ENCODE data around the gene SCN2B.

SCN2B gene, protein sequence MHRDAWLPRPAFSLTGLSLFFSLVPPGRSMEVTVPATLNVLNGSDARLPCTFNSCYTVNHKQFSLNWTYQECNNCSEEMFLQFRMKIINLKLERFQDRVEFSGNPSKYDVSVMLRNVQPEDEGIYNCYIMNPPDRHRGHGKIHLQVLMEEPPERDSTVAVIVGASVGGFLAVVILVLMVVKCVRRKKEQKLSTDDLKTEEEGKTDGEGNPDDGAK

DNA sequence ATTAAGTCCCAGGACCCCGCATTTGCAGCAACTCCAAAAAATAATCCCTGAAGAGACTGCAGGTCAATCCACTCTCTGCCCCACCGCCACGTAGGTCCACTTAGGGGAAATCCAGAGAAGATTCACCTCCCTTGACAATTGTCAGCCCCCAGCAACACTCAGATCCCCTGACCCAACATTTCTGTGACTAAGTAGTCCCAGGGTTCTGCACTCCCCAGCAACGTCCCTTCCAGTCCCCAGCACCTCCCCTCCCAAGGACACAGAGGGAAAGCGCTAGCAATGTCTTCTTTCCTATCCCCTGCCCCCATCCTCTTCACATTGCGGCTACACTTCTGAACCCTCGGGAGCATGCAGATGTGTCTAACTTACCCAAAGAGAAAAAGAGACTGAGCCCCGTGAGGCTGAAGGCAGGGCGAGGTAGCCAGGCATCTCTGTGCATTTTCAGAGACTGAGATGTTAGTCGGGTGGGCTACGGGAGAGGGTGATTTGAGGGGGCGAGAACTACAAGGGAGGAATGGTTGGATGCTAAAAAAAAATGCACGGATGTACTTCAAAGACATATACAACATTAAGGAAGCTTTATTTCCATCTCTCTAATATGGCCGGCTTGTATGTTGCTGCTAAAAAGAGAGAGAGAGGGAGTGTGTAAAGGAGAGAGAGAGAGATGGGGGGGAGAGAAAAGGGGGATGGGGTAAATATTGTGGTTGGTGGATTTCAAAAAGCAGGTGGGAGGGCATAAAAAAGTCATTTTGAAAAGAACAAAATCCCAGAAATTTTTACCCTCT, at the start of gene SCN2B:
Gene SCN2B, minus strand, starts transcription at position 647 of the 785 bp plus-strand sequence. Its CDS starts 208 bp downstream, at position 439.
- DNase-seq, result no peak

DNA sequence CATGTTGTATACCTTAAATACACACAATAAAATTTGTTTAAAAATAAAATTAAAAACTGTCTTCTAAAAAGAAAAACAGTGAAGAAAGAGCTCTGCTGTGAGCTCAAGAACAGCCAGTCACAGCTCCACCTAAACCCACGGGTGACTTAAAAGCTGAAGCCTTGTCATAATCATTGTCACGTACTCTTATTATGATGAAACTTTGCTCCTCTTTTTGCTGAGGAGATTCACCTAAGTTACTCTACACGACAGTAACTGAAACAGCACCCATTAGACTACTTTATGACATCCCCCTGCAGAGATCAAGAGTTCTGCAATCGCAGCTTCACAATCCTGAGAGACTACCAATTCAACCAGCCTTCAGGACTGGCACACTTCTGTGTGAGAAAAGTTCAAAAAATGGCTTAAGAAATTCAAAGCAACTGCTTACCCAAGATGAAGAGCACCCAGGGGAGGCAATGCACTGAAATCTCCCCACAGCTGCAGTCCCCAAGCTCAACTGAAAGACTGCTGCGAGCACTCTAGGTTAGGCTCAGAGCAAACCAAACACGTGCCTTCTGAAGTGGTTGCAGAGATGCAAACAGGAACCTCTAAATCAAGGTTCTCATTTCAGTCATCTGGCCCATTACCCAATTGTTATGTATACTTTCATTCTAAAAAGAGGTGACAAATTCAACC, 48.2 kb upstream of the SCN2B start, which contains the start of gene JAML:
Gene JAML, minus strand, starts transcription at position 501 of the 678 bp plus-strand sequence. CDS start 10,145 bp downstream, outside the sequence.
- DNase-seq, result no peak

DNA sequence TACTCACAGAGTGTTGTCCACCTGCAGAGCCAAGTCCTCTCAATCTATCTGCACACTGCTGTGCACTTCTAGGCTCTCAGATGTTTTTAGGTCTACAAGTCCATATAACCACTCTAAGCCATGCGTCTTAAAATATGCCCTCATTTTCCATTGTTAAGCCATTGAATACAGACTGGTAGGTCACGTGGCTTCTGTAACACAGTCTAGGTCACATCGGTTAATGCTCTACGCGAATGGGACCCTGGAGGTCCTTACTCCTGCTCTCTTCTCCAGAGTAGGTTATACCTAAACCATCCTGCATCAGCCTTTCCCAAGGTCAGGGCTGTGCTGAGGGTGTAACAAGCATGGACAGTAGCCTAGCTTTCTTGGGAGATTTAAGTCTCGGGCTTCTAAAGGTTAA, 47.6 kb upstream of the SCN2B start:
- no peak for DNase-seq

DNA sequence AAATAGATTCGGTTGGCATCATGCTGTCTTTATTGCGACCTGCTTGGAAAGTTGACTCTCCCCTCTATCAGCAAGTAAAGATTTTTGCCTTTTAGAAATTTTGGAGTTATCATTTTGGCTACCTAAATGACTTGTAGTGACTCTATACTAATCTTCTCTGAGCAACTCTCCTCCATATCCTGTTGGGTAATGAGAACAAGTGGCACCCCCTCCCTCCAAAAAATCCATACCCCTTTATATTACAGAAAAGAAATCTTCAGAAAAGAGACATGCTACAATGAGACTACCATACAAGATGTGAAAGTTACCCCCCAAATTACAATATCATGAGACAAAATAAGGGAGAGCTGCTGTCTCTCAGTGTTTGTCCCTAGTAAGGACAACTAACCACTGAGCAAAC, 47.1 kb upstream of the SCN2B start:
- no peak for DNase-seq

DNA sequence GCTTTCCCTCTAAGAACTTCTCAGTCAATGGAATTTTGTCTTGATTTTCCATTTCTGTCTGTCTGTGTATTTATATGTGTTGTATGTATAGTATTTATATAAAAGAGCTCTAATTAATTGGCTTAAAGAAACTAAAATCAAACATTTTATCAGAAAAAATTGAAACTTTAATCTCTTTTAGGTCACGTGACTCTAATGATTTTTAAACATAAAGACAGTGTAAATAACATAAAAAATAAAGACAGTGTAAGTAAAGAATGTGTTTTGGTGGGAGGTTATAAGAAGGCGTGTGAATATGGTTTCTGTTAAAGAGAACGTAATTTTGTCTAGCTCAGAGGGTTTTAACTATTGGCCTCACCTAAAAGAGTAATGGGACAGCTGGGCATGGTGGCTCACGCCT, 46.0 kb upstream of the SCN2B start:
- no peak for DNase-seq

DNA sequence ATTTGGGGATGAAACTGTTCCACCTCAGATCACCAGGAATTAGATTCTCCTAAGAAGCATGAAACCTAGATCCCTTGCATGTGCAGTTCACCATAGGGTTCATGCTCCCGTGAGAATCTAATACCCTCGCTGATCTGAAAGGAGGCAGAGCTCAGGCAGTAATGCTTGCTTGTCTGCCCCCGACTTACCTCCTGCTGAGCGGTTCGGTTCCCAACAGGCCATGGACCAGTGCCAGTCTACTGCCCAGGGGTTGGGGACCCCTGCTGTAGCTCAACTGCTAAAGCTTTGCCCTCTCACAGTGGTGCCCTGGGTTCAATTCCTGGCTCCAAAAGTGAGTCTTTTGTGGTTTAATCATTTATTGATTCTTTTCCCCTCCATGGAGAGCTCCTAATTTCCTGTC, 45.0 kb upstream of the SCN2B start:
- DNase-seq, result no peak

DNA sequence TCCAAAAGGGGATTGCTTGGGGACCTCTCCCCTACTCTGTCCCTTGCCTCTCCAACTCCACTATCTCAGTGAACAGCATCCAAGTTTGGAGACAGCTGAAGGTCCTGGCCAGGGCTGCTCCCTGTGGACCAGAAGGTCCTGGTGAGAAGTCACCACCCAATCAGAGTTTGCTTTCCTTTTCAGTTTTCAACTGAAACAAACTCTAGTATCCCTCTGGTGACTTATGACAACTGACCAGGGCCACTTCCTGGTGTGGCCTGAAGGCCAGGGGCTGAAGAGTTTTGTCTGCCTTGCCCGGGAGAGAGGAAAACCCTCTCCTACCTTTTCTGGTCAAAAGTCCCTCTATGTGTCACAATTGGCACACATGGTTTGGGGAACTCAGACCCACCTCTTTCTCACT, 43.3 kb upstream of the SCN2B start:
- DNase-seq, result no peak

DNA sequence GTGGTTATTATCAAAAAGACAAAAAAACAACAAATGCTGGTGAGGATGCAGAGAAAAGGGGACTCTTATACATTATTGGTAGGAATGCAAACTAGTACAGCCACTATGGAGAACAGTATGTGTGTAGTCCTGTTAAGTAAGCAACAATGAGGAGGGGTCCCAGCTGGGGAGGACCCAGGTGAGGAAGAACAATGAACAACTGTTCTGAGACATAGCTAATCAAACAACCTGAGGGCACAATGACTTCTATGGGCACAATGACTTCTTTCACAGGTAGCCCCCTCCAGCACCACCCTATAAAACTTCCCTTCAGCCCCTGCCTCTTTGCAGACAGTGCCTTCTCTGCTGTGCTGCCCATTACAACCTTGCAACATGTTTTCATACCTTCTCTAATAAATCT, 42.8 kb upstream of the SCN2B start:
- no peak for DNase-seq

DNA sequence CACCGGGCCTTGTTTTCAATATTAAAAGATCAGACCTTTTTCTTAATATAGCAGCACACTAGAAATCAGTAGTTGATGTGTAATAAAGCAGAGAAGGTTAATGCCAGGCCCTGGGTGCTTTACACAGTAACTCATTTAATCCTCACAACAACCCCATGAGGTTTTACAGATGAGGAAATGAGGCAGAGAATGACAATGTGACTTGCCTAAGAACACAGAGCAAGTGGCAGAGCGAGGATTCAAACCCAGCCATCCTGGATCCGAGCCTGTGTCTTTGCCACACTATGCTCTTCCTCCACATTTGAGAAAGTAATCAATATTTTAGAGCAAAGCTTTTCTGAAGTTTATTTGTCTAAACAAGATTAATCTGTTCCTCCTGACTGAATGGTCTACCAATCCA, 41.1 kb upstream of the SCN2B start:
- DNase-seq, result no peak

DNA sequence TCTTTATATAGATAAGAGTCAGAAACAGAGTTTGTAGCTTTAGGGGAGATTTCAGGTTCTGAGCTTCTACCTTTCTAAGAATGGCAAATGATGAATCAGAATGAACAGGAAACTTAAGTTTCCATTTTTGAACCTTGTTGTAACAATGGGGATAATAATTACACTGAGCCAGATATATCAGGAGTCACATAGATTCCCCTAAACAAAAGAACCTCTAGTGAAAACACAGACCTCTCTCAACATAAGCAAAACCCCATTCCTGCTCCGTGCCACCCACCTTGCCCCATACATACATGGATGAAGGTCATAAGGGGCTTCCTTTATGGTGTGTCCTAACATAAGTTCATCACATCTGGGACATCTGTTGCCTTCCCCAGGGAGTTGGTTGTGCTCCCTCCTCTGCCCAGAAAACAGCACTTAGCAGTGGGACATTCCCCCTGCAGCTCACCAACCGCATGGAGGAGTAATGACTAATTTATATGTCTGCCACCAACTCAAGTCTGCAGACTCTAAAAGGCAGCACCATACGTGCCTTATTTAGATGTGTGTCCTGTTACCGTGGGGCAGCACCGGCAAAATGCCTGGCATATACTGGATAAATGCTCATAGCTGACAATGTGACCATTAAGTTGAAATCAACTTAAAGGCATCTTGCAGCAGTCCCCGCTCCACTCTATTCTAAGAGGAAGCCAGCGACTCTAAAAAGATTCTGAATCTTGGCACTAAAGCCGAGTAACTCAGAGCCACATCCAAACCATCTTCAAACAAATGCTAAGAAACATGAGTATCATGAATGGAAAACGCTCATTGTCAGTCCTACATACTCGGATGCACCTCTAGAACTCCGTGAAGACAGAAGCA, 40.4 kb upstream of the SCN2B start:
- no peak for DNase-seq

DNA sequence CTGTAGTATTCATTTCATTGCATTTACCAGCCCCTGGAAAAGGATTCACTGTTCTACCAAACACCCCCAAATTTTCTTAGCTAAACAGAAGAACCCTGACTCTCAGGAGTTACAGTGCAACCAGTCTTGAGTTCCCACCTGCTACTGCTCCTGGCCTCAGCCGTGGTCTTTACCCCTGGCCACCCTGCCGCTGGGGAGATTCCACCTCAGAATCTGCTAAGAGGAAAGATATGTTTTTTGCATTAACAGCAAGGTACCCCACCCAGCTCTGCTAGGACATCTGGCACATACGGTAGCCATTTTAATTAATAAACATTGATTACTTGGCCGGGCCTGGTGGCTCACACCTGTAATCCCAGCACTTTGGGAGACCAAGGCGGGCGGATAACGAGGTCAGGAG, 39.3 kb upstream of the SCN2B start:
- DNase-seq, result no peak

DNA sequence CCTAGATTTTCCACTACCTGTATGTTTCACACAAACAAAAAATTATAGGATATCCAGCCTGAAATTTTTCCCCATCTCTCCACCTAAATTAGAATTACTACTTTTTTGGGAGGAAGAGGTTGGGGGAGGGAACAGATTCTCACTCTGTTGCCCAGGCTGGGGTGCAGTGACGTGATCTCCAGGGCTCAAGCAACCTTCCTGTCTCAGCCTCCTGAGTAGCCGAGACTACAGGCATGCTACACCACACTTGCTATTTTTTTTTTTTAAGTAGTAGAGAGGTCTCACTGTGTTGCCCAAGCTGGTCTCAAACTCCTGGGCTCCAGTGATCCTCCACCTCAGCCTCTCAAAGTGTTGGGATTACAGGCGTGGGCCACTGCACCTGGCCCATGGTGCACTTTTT, 38.8 kb upstream of the SCN2B start:
- DNase-seq, result no peak

DNA sequence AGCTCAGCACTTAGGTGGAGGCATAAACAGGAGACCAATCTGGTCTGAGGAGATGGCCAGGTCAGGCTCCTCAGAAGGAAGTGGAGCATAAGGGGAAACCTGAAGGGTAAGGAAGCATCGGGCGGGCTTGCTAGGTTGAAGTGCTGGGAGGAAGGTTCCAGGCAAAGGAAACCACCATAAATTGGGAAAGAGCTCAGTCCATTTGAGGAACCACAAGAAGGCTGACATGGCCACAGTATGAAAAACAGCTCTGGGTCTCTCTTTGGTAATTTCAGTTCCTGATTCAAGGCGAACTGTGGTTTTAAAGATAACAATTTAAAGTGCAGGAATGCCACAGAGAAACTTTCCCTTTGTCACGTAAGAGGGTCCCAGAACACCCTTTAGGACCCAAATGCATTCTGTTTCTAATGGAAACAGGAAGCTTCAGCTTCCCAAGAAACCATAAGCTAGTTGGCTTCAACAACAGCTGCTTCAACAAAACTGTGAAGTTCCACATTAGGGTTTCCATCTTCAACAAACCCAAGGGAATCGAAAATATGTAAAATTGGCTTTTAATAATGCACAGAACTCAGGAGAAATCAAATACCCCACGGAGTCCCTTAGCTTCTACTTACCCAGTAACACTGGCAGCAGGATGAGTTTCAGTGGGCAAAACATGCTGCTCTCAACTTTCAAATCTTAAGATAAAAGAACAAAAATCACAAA, 37.9 kb upstream of the SCN2B start:
- no peak for DNase-seq

DNA sequence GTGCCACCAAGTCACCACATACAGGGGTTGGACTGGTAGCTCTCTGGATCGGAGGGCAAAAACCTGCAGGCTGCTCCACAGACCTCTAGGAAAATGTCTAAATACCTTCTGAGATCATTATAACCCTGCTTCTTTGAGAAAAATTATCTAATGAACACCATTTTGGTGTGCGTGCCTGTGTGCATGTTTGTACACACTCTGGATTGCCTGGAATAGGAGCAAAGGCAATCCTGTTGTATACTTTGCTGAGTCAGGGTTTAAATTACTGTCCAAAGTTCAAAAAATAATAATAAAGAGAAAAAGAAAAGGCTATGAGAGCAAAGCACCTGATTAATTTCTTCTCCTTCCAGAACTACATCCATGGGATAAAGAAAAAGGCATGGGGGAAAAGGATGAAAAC, 37.3 kb upstream of the SCN2B start:
- DNase-seq, result no peak

DNA sequence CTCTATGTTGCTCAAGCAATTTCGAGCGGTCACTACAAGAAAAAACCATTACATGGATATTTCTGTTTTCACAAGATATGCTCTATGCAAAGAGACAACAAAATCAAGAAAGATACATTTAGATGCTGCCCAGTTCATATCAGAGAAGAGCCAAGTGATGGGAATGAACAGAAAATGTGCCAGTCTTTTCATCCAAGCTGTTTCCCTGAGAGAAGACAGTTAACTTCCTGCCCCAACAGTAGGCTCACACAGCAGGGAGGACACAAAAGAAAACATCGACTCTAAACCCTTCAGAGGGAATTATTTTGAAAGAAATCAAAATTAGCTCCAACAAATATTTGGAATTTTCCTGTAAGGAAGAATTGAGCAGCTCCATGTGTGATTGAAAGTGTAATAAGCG, 36.8 kb upstream of the SCN2B start:
- DNase-seq, result no peak

DNA sequence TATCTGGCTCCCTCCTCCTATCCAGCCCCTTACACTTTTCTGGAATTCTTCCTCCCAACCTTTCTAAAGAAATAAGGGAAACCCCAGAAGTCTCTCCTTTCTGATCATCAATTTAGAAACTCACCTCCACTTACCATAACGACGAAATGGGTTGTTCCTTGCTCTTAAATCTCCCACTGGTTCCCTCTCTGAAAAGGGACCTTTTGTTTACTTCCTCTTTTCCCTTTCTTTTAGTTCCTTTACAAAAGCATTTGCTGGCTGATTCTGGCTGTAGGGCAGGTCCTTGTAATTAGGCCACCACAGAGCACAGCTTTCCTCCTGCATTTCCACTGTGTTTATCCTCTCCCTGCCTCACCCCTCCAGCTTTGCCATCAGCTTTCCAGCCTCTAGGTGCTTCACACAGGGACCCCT, 36.3 kb upstream of the SCN2B start:
- DNase-seq, result peak; percentile 4

DNA sequence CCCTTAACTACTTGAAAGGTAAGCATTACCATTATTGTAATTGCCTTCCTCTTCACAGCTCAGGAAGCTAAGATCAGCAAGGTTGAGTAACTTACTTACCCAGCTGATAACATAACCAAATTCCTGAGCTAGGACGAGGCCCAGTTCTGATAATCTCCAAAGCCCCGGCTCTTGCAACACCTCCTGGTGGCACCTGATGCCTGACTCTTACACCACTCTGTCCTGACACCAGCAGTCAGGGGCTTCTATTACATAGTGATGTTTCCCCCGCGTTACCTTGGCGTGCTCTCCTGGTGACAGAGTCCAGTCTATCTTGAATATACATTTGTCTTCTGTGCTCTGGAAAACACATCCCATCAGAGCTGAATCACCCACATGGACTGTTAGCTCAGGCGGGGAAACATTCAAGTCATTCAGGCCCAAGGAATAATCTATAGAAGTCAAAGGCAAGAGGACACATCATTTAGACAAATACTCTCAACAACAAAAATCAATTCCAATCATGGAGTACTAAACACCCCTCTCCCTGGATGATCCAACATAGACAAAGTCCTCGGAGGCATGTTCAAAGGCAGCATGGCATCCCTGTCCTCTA, 35.8 kb upstream of the SCN2B start:
- no peak for DNase-seq

DNA sequence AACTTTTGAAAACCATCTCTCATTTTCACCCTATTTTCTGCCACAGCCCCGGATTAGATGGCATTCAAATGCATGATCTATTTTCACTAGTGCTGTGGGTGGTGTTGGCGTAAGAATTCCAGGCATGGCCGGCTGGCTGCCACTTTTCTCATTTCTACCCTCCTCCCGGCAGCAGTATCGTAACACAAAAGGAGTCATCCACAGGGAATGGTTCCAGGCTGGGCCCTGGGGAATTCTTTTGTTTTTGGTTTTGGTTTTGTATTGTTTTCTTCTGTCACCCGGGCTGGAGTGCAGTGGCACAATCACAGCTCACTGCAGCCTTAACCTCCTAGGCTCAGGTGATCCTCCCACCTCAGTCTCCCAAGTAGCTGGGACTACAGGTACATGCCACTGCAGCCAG, 34.6 kb upstream of the SCN2B start:
- no peak for DNase-seq

DNA sequence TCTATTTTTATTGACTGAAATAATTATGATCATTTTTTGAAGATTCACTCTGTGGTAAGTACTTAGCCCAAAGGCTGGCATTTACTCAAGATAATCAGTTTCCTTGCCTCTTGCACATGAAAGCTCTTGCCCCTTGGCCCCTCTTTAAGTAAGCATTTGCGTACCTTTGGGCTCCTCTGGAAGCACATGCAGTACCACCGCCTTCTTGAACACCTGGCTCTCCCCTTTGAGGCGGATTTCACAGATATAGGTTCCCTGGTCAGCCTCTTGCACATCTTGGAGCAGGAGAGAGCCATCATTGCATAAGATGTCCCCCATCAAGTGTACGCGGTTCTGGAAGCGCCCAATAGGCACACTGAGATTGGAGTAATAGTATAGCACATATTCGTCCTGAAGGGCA, 33.9 kb upstream of the SCN2B start:
- no peak for DNase-seq

DNA sequence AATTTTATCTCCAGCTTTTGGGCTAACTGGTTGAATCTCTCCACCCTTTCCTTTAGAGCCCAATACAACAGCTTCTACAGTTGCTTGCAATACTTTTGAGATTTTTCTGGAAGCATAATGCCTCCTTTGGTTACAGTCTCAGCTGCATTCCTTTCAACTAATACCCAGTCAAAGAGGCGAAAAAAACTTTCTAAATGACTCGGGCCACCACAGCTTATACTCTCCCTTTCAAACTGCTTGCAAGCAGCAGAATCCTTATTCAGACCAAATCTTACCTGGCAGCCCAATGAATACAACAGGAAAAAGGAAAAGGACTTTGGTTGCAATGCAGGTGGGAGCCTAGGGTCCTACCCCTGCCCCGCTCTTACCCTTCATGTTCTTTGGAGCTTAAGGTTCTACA, 32.6 kb upstream of the SCN2B start:
- no peak for DNase-seq

DNA sequence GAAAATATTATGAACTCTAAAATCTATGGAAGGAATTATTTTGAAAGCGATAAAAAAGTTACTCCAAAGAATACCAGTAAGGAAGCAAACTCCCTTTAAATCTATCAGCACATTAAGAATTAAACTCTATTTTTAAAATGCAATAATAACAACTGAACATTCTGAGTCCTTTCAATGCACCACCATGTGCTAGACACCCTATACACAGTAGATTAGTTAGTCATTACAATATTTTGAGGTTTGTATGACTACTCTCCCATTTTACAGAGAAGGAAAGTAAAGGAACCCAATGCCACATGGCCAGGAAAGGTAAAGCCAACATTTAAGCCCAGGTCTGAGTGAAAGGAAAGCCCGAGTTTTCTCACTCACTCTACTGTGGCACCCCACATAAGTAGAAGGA, 30.6 kb upstream of the SCN2B start:
- no peak for DNase-seq

DNA sequence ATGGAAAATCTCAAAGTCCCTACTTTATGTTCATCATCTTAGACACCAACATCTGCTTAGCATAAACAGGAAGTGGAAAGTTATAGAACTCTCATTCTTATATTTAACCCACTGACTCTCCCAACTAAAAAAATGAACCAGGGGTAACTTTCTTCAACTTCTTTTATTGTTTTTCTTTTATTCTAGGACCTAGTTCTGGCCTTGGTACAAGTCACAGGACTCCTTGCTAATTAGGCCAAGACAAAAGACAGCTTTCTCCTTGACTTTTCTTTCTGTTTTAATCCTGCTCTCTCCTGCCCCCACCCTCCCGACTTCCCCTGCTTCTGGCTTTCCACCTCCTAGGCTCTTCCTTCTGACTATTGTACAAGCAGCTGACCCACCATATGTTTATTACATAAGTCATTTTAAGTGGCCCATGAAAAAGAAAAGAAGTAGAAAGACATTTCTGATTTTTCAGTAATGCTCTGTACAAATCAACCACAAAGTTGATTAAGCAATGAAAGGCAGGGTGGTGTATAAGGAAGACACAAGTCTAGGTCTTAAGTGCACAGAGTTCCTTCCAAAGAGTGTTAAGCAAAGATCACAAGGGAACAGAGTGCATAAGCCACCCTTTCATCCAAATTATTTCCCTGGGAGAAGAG, 30.1 kb upstream of the SCN2B start:
- DNase-seq, result no peak
